Right atrium auricular region (tissue), 2 donors: ENCODE measurements around the gene TOMM40. TPM values are rescaled to one million over a fixed set of nuclear protein-coding genes. Genes with fewer than 3 reads are reported as not detected.
"Not testable (repeated sequence)": the region's sequence is repeated elsewhere in the genome, so short reads cannot be mapped to it uniquely, and the experiment has no call there.

ENCODE experiments used
- DNase-seq: peaks from one replicate; pipeline ENCODE4 v3.0.0-alpha.2; 2019; ENCODE audit warnings: low spot score
- H3K27ac ChIP-seq, 2 donors: fragments of 200-600 bp; sonication (generic); 1 replicate in 1 of 2; 2 replicates in 1 of 2; pipeline ENCODE4 v1.5.1; 2016 to 2019
- H3K27me3 ChIP-seq, 2 donors: fragments of 200-600 bp; sonication (generic); one replicate each; pipeline versions ENCODE4 v1.5.1 to v1.6.0; 2017 to 2019
- H3K36me3 ChIP-seq: fragments of 200-600 bp; sonication (generic); one replicate; pipeline ENCODE4 v1.5.1; 2016
- H3K4me1 ChIP-seq, 2 donors: fragments of 200-600 bp; sonication (generic); one replicate each; pipeline versions ENCODE4 v1.5.1 to v1.6.0; 2017 to 2019
- H3K4me3 ChIP-seq, 2 donors: fragments of 200-600 bp; sonication (generic); 1 replicate in 1 of 2; 2 replicates in 1 of 2; pipeline ENCODE4 v1.5.1; 2017 to 2019; ENCODE audit warnings: mild to moderate bottlenecking in 1 of 2, moderate library complexity in 1 of 2
- H3K9me3 ChIP-seq, 2 donors: fragments of 200-600 bp; sonication (generic); one replicate each; pipeline ENCODE4 v1.5.1; 2019
- total RNA-seq, 2 donors: library from RNA; depleted of rRNA; stranded (reverse); fragments of >200 nt; gene quantifications; one replicate each; pipeline ENCODE4 v1.1.0, GENCODE V29; 2016
- TF ChIP-seq, protein P1 (sequence below), 2 donors: fragments of 200-600 bp; sonication (generic); IDR thresholded peaks; one replicate each; pipeline ENCODE4 v1.5.1; 2019; ENCODE audit warnings: antibody characterized with exemption in 2 of 2

The TOMM40 gene
- total RNA-seq, 2 donors from 2014 or later: 33.7 to 39.0 TPM

DNA sequence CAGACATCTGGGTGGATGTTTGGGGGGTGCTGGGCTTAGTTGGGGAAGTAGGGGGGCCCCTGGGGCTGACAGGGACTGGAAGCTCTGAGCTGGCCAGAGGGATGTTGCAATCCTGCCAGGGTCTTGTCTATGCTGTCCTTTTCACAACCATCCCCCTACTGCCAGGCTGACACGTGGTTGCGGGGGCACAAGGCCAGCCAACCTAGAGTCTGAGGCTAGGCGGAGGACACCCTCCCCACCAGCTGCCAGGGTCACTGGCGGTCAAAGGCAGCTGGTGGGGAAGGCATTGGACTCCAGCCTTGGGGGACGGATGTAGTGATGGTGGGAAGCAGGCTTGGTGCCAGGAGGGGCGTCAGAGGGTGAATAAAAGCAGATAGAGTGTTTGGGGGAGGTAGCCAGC is 21.8 kb downstream of the TOMM40 start:
- Histone ChIP-seq H3K27ac (no peak overlapping the region), H3K27me3 (no peaks in the 10 kb centered on the region), H3K36me3 (no peaks in the 10 kb centered on the region), H3K9me3 (no peaks in the 10 kb centered on the region), H3K4me1 (peaks cover 0 to 17% of the 10 kb centered on the region in 2 donors), H3K4me3 (no peak overlapping the region)
- no peak for DNase-seq
- TF ChIP-seq, protein P1, sequence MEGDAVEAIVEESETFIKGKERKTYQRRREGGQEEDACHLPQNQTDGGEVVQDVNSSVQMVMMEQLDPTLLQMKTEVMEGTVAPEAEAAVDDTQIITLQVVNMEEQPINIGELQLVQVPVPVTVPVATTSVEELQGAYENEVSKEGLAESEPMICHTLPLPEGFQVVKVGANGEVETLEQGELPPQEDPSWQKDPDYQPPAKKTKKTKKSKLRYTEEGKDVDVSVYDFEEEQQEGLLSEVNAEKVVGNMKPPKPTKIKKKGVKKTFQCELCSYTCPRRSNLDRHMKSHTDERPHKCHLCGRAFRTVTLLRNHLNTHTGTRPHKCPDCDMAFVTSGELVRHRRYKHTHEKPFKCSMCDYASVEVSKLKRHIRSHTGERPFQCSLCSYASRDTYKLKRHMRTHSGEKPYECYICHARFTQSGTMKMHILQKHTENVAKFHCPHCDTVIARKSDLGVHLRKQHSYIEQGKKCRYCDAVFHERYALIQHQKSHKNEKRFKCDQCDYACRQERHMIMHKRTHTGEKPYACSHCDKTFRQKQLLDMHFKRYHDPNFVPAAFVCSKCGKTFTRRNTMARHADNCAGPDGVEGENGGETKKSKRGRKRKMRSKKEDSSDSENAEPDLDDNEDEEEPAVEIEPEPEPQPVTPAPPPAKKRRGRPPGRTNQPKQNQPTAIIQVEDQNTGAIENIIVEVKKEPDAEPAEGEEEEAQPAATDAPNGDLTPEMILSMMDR (IDR thresholded peaks at IDR 0.05): no peak

GRCh38 chr19:44913512-44914432 is 22.7 kb downstream of the TOMM40 start:
- not testable (repeated sequence) for H3K27ac ChIP-seq, DNase-seq

GRCh38 chr19:44914433-44915206 is 23.6 kb downstream of the TOMM40 start, which contains the start of gene APOC1:
Gene APOC1 (plus strand): TSS chr19:44914608. CDS start chr19:44914892, 284 bp downstream.
- peak; percentile 94 for DNase-seq
- Histone ChIP-seq H3K27ac (peak within 1 kb of the TSS in 1 of 2 donors; percentile 10), H3K4me1 (peaks cover 0 to 17% of the 10 kb centered on the region in 2 donors), H3K4me3 (peak within 1 kb of the TSS; percentile 51 to 53)
- H3K9me3 ChIP-seq, H3K36me3 ChIP-seq, H3K27me3 ChIP-seq: not testable (repeated sequence)

More at GRCh38 chr19:44913512-44914432, 22.7 kb downstream of the TOMM40 start:
- not testable (repeated sequence) for H3K4me3 ChIP-seq, H3K9me3 ChIP-seq, H3K36me3 ChIP-seq, H3K27me3 ChIP-seq
- peaks cover 0 to 17% of the 10 kb centered on the region in 2 donors for H3K4me1 ChIP-seq

DNA sequence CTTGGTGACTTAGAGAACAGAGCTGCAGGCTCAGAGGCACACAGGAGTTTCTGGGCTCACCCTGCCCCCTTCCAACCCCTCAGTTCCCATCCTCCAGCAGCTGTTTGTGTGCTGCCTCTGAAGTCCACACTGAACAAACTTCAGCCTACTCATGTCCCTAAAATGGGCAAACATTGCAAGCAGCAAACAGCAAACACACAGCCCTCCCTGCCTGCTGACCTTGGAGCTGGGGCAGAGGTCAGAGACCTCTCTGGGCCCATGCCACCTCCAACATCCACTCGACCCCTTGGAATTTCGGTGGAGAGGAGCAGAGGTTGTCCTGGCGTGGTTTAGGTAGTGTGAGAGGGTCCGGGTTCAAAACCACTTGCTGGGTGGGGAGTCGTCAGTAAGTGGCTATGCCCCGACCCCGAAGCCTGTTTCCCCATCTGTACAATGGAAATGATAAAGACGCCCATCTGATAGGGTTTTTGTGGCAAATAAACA is 33.2 kb downstream of the TOMM40 start:
- TF ChIP-seq, protein P1 (IDR thresholded peaks at IDR 0.05): no peak
- no peaks in the 10 kb centered on the region for H3K36me3 ChIP-seq
- H3K4me3 ChIP-seq: no peak overlapping the region
- H3K27me3 ChIP-seq: no peaks in the 10 kb centered on the region
- no peaks in the 10 kb centered on the region for H3K9me3 ChIP-seq
- no peak overlapping the region for H3K27ac ChIP-seq
- no peak for DNase-seq
- H3K4me1 ChIP-seq: peaks cover 0 to 32% of the 10 kb centered on the region in 2 donors

- Histone ChIP-seq H3K27me3 (no peaks in the 10 kb centered on the region), H3K4me3 (no peak overlapping the region), H3K27ac (peak overlapping the region in 1 of 2 donors; percentile 9), H3K36me3 (no peaks in the 10 kb centered on the region), H3K9me3 (no peaks in the 10 kb centered on the region), H3K4me1 (peaks cover 0 to 32% of the 10 kb centered on the region in 2 donors)
- DNase-seq: peak; percentile 93
- TF ChIP-seq, protein P1 (IDR thresholded peaks at IDR 0.05): no peak
Observed at GRCh38 chr19:44925114-44925891, 34.2 kb downstream of the TOMM40 start.

DNA sequence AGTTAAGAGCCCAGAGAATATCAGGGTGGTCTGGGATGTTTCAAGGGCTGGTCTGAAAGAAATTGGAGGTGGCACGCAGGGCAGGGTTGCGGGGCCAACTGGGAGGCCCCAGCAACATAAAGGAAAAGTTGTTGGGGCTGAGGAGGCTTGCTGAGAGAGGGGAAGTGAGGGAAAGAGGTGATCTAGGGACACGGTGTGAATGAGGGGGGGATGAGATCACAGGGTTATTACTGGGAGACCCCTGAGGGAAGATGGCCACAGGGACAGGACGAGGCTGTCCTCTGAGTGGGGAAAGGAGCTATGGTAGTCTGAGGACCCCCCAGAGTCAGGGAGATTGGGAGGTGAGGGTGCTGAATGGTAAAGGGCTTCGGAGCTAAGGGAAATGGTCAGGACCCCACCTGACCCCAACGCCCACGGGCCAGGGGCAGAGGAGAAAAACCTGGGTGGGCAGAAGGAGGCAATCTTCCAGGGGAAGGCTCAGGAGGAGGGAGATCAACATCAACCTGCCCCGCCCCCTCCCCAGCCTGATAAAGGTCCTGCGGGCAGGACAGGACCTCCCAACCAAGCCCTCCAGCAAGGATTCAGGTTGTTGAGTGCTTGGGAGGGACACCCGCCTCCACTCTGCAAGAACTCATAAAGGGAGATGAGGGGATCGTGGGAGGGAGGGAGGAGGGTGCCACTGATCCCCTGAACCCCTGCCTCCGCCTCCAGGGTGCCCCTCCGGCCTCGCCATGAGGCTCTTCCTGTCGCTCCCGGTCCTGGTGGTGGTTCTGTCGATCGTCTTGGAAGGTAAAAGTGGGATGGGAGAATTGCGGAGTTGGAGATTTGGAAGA is 35.4 kb downstream of the TOMM40 start:
- H3K9me3 ChIP-seq, H3K36me3 ChIP-seq, H3K27ac ChIP-seq, DNase-seq, H3K27me3 ChIP-seq: not testable (repeated sequence)
- peaks cover 0 to 32% of the 10 kb centered on the region in 2 donors for H3K4me1 ChIP-seq
- peak overlapping the region in 1 of 2 donors; percentile 17 for H3K4me3 ChIP-seq
